HepG2 (cell line): ENCODE data around the gene MPIG6B. TPM values are rescaled to one million over a fixed set of nuclear protein-coding genes. Genes with fewer than 3 reads are reported as not detected.
A peak's percentile ranks its signal among the peaks of the same experiment; 100 is the strongest.

ENCODE experiments used
- ATAC-seq: fragments of 200-7000 bp; cut with Tn5 transposase; 3 replicates; pipeline ENCODE4 v1.9.1; 2020; ENCODE audit warnings: mild to moderate bottlenecking, moderate library complexity
- BruUV-seq: library from RNA; stranded (reverse); fragments of 400-500 nt; replicated peaks from 2 replicates; lab custom pipeline; 2021; lab: Mats Ljungman, UMichigan
- CTCF ChIA-PET: fragments of 300-600 bp; formaldehyde crosslinking; extraction: SDS; loops from one replicate; lab custom pipeline; 2021; ENCODE audit warnings: low total read pairs, inconsistent platforms, low intra/inter-chr PET ratio; lab: Yijun Ruan, JAX
- POLR2A ChIA-PET: fragments of 350-600 bp; sonication (Branson Sonifier 250); formaldehyde crosslinking; loops from one replicate; lab custom pipeline; 2020; ENCODE audit warnings: antibody characterized with exemption, inconsistent platforms; lab: Yijun Ruan, JAX
- DNase-seq: peaks from one replicate; pipeline ENCODE4 v3.0.0-alpha.2; 2015; ENCODE audit warnings: low spot score
- FAIRE-seq: peaks from 3 replicates; lab custom pipeline; 2011; peaks lifted over from hg19 to GRCh38; lab: Jason Lieb, UNC
- H2AFZ ChIP-seq: one replicate; pipeline ENCODE4 v1.6.1; 2011; ENCODE audit warnings: low read length, inconsistent platforms
- H3K27ac ChIP-seq: fragments of 300-600 bp; 3 replicates; pipeline ENCODE4 v1.8.0; 2011; ENCODE audit warnings: mixed run types, mild to moderate bottlenecking, mixed read lengths, low read length, inconsistent platforms; ENCODE audit not compliant: insufficient read depth; ENCODE audit errors: extremely low read length
- H3K27me3 ChIP-seq, 2 experiments: fragments of 200-600 bp in 1 of 2; 2 replicates in 1 of 2; 3 replicates in 1 of 2; pipeline versions ENCODE4 v1.6.0 to v1.8.0; 2011; ENCODE audit warnings: low read length in 2 of 2, mild to moderate bottlenecking in 2 of 2, moderate library complexity in 2 of 2, inconsistent platforms in 1 of 2; ENCODE audit not compliant: insufficient read depth in 2 of 2, control insufficient read depth in 1 of 2
- H3K36me3 ChIP-seq, 2 experiments: fragments of 200-600 bp in 1 of 2; replicated peaks in 1 of 2; 2 replicates in 1 of 2; 3 replicates in 1 of 2; pipeline versions ENCODE4 v1.5.1 to v1.8.0; 2011; ENCODE audit warnings: low read length in 2 of 2, inconsistent platforms in 1 of 2; ENCODE audit not compliant: insufficient read depth in 2 of 2, control insufficient read depth in 1 of 2
- H3K4me1 ChIP-seq: 2 replicates; pipeline ENCODE4 v1.5.1; 2012; ENCODE audit warnings: low read length, inconsistent platforms; ENCODE audit not compliant: insufficient read depth
- H3K4me2 ChIP-seq: 2 replicates; pipeline ENCODE4 v1.6.0; 2011; ENCODE audit warnings: low read depth, low read length, inconsistent platforms
- H3K4me3 ChIP-seq, 3 experiments: fragments of 200-600 bp in 1 of 3; sonication (generic), shearing (Covaris generic) in 1 of 3; replicated peaks in 1 of 3; 2 replicates each; pipeline ENCODE4 v1.5.1; 2011 to 2016; ENCODE audit warnings: low read length in 3 of 3, inconsistent platforms in 2 of 3, low read depth in 2 of 3, mild to moderate bottlenecking in 2 of 3, control low read depth in 1 of 3, mixed read lengths in 1 of 3; ENCODE audit not compliant: insufficient read depth in 1 of 3
- H3K79me2 ChIP-seq: one replicate; pipeline ENCODE4 v1.6.1; 2011; ENCODE audit warnings: low read length, inconsistent platforms; ENCODE audit not compliant: insufficient read depth
- H3K9ac ChIP-seq: 2 replicates; pipeline ENCODE4 v1.6.0; 2011; ENCODE audit warnings: mild to moderate bottlenecking, low read depth, low read length, inconsistent platforms; ENCODE audit not compliant: insufficient read depth
- H3K9me3 ChIP-seq: 2 replicates; pipeline ENCODE4 v1.5.1; 2012; ENCODE audit warnings: mild to moderate bottlenecking, low read length
- H4K20me1 ChIP-seq: 2 replicates; pipeline ENCODE4 v1.6.0; 2011; ENCODE audit warnings: inconsistent platforms, mild to moderate bottlenecking, low read length, moderate library complexity; ENCODE audit not compliant: insufficient read depth
- NBN ChIP-seq: fragments of 450-650 bp; conservative IDR thresholded peaks from 2 replicates; pipeline ENCODE4 v1.6.1; 2017
- SKIL ChIP-seq: sonication (generic); formaldehyde crosslinking; IDR thresholded peaks from 2 replicates; pipeline ENCODE4 v1.8.0; 2022; ENCODE audit warnings: missing genetic modification reagents, mild to moderate bottlenecking, moderate library complexity, borderline replicate concordance
- SRF ChIP-seq: IDR thresholded peaks from 2 replicates; pipeline ENCODE4 v1.6.1; 2011; ENCODE audit warnings: mild to moderate bottlenecking, low read depth, low read length, moderate library complexity
- ZMAT3 ChIP-seq: sonication (generic); formaldehyde crosslinking; conservative IDR thresholded peaks from 2 replicates; pipeline ENCODE4 v1.7.0; 2021; ENCODE audit warnings: missing genetic modification reagents
- WGBS: methylation state at CpG from one replicate; pipeline ENCODE4 v1.1.6; 2017; ENCODE audit warnings: low lambda C conversion rate; 5-methylcytosine and 5-hydroxymethylcytosine counted together
- in situ Hi-C: cut with HindIII; loops from 2 replicates; pipeline ENCODE4 v1.10.0; 2017; ENCODE audit warnings: low pct_unique_long_range_greater_than_20kb; ENCODE audit not compliant: extremely low pct_ligation_motif_present
- intact Hi-C: fragments of 100-400 bp; cut with micrococcal nuclease; formaldehyde crosslinking; loops from one replicate; pipeline ENCODE4 v1.10.0; 2022; ENCODE audit not compliant: unreplicated experiment
- polyA plus RNA-seq, 8 experiments: library from polyadenylated mRNA; depleted of rRNA in 3 of 8; stranded (reverse) in 7 of 8; unstranded in 1 of 8; fragments of >200 nt; fragmentation: Illumina TruSeq in 4 of 8; extraction: Trizol in 4 of 8; gene quantifications; 2 replicates each; pipeline versions ENCODE4 v1.2.1 to v1.2.3, GENCODE V29; 2011 to 2016; ENCODE audit warnings: low read depth in 4 of 8, missing spikeins in 1 of 8, mixed read lengths in 1 of 8; ENCODE audit not compliant: insufficient read depth in 1 of 8
- total RNA-seq, 5 experiments: library from RNA; depleted of rRNA; stranded (reverse); fragments of >200 nt; fragmentation: Illumina TruSeq; extraction: Trizol; gene quantifications; 2 replicates each; pipeline ENCODE4 v1.2.3, GENCODE V29; 2016; ENCODE audit warnings: low read depth in 1 of 5
- TF ChIP-seq, protein P1 (sequence below): sonication (generic); formaldehyde crosslinking; IDR thresholded peaks from 2 replicates; pipeline ENCODE4 v1.4.0; 2020; ENCODE audit warnings: mild to moderate bottlenecking, missing genetic modification reagents

MPIG6B gene
- total and polyA plus RNA-seq, 2 of the 13 experiments (the other 11 are each of a cell fraction or from before 2014, with no cell fraction given): not detected

DNA sequence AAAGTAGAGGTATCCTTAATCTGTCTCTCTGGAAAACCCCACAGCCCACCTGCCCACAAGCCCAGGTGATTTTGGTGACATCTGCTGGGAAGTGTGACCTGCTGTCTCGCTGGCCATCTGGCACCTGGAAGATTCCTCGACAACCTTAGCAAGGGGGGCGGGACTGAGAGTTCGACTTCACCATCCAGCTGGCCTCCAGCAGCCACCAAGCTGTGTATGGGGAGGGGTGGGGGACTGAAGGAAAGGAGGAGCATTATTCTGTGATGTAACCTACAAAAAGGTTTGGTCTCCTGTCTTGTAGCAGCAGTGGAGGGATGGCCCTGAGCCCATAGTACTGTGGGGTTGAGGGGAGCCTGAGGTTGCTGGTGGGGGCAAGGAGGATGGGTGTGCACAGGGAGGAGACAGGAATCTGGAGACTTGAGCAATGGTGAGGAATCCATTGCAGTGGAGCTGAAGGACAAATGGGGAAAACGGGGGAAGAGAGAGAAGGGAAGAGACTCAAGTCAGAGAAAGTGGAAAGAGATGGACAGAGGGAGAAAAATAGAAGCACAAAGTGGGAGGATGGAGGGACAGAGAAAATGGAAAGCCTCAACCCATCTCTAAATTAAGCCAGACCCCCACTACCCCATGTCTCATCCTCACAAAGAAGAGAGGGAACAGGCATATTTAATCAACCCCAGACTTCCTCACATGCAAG, 12.5 kb upstream of the MPIG6B start:
- Histone ChIP-seq H3K4me1 (peaks cover 24% of the 10 kb centered on the region), H2AFZ (no peak overlapping the region), H3K9me3 (no peaks in the 10 kb centered on the region), H4K20me1 (no peaks in the 10 kb centered on the region), H3K27me3 (peaks cover 11 to 48% of the 10 kb centered on the region in 2 experiments; a peak in 4 of 5 replicates), H3K4me3 (no peak overlapping the region), H3K36me3 (no peaks in the 10 kb centered on the region), H3K79me2 (no peaks in the 10 kb centered on the region), H3K27ac (no peak overlapping the region), H3K4me2 (no peak overlapping the region), H3K9ac (no peak overlapping the region)
- FAIRE-seq (no peak), DNase-seq (no peak), ATAC-seq (no peak)
- BruUV-seq: no TSS peak
- intact Hi-C loops (no loop called here), in situ Hi-C loops (no loop called here)
- 47% methylated on average over 5 of the region's 5 CpGs for WGBS
- ChIA-PET POLR2A (interaction anchor here (0.9 to 5.1 kb wide), 2 partner anchors 8 to 27 kb away, joined by 3 to 31 read pairs; partner anchors contain the start of gene ABHD16A), CTCF (no interaction called here)
- TF ChIP-seq SKIL: no peak
- TF ChIP-seq NBN: 0 out of 2 replicates have a peak, but pooled peaks have one; percentile 32
- TF ChIP-seq, protein P1, sequence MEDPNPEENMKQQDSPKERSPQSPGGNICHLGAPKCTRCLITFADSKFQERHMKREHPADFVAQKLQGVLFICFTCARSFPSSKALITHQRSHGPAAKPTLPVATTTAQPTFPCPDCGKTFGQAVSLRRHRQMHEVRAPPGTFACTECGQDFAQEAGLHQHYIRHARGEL (CRISPR knock-in tag): 0 out of 2 replicates have a peak, but pooled peaks have one; percentile 50

- in situ Hi-C loops: no loop called here
- TF ChIP-seq ZMAT3 (CRISPR knock-in tag) (no peak), SRF (no peak)
- Histone ChIP-seq H2AFZ (no peak overlapping the region), H3K4me2 (no peak overlapping the region), H3K9me3 (no peaks in the 10 kb centered on the region), H3K4me3 (no peak overlapping the region), H4K20me1 (no peaks in the 10 kb centered on the region), H3K9ac (no peak overlapping the region), H3K27me3 (peaks cover 11 to 48% of the 10 kb centered on the region in 2 experiments; a peak in 4 of 5 replicates), H3K4me1 (peaks cover 24% of the 10 kb centered on the region), H3K79me2 (no peaks in the 10 kb centered on the region), H3K27ac (no peak overlapping the region), H3K36me3 (no peaks in the 10 kb centered on the region)
- BruUV-seq: no TSS peak
- ChIA-PET CTCF (no interaction called here), POLR2A (interaction anchor here (0.9 to 5.1 kb wide), 2 partner anchors 9 to 26 kb away, joined by 3 to 31 read pairs; partner anchors contain the start of gene ABHD16A)
- intact Hi-C loops: no loop called here
- DNase-seq: no peak
- FAIRE-seq: no peak
- 53% methylated on average over 8 of the region's 8 CpGs for WGBS
- no peak for ATAC-seq
These were observed 11.9 kb upstream of the MPIG6B start for GRCh38 chr6:31711233-31711632.
